Ishikawa (cell line): ENCODE results near the gene HTR2A.

Experiments used
- CREB1 ChIP-seq: IDR thresholded peaks from 2 replicates; pipeline ENCODE4 v1.6.1; 2012; ENCODE audit warnings: low read depth
- EGR1 ChIP-seq: IDR thresholded peaks from 2 replicates; pipeline ENCODE4 v1.6.1; 2012
- EP300 ChIP-seq: IDR thresholded peaks from 2 replicates; pipeline ENCODE4 v1.6.1; 2012; ENCODE audit warnings: borderline replicate concordance
- FOXM1 ChIP-seq: IDR thresholded peaks from 2 replicates; pipeline ENCODE4 v1.6.1; 2012; ENCODE audit warnings: low read depth, borderline replicate concordance
- MAX ChIP-seq: IDR thresholded peaks from 2 replicates; pipeline ENCODE4 v1.6.1; 2012
- NFIC ChIP-seq: IDR thresholded peaks from 2 replicates; pipeline ENCODE4 v1.6.1; 2012
- RAD21 ChIP-seq: IDR thresholded peaks from 2 replicates; pipeline ENCODE4 v1.6.1; 2012; ENCODE audit warnings: low read depth
- REST ChIP-seq: IDR thresholded peaks from 2 replicates; pipeline ENCODE4 v1.6.1; 2012; ENCODE audit warnings: low read depth, mild to moderate bottlenecking
- TAF1 ChIP-seq: IDR thresholded peaks from 2 replicates; pipeline ENCODE4 v1.6.1; 2012; ENCODE audit warnings: low read depth, mild to moderate bottlenecking
- TEAD4 ChIP-seq: IDR thresholded peaks from 2 replicates; pipeline ENCODE4 v1.6.1; 2012
- USF1 ChIP-seq: IDR thresholded peaks from 2 replicates; pipeline ENCODE4 v1.6.1; 2012
- YY1 ChIP-seq: IDR thresholded peaks from 2 replicates; pipeline ENCODE4 v1.6.1; 2012; ENCODE audit warnings: low read depth
- ZBTB7A ChIP-seq: IDR thresholded peaks from 2 replicates; pipeline ENCODE4 v1.6.1; 2012; ENCODE audit warnings: low read depth

- TF ChIP-seq EP300 (no peak), TEAD4 (no peak), RAD21 (no peak), YY1 (no peak), ZBTB7A (no peak), REST (no peak), EGR1 (no peak), TAF1 (no peak), FOXM1 (no peak), MAX (no peak), USF1 (no peak), NFIC (no peak), CREB1 (no peak)
Observed at GRCh38 chr13:46812301-46812797, 84.5 kb downstream of the HTR2A start.
